AG08396 (cell line): ENCODE data around the gene WDR45.
"Not testable (repeated sequence)": the region's sequence is repeated elsewhere in the genome, so short reads cannot be mapped to it uniquely, and the experiment has no call there.

Experiments
- DNase-seq: peaks from one replicate; pipeline ENCODE4 v3.0.0; 2012; ENCODE audit warnings: low spot score, mixed read lengths

The WDR45 gene

GRCh38 chrX:49079489-49080428 lies at the start of gene WDR45:
WDR45 (minus strand) TSS chrX:49079887; CDS start chrX:49078095, 1,792 bp downstream.
- DNase-seq, result peak; percentile 83

GRCh38 chrX:49129427-49129826 lies 49.7 kb upstream of the WDR45 start:
- DNase-seq, result no peak

GRCh38 chrX:49127742-49128258 lies 48.1 kb upstream of the WDR45 start:
- not testable (repeated sequence) for DNase-seq

- DNase-seq, result no peak
Observed at GRCh38 chrX:49122499-49122898, 42.8 kb upstream of the WDR45 start.

GRCh38 chrX:49120091-49120490 lies 40.4 kb upstream of the WDR45 start:
- DNase-seq, result no peak

GRCh38 chrX:49117581-49117980 lies 37.9 kb upstream of the WDR45 start:
- no peak for DNase-seq

- DNase-seq, result no peak
Observed at GRCh38 chrX:49116716-49117115, 37.0 kb upstream of the WDR45 start.

- DNase-seq, result no peak
Observed at GRCh38 chrX:49116076-49116475, 36.4 kb upstream of the WDR45 start.

- no peak for DNase-seq
Observed at GRCh38 chrX:49111791-49112190, 32.1 kb upstream of the WDR45 start.

GRCh38 chrX:49110417-49110816 lies 30.7 kb upstream of the WDR45 start:
- no peak for DNase-seq

GRCh38 chrX:49108641-49109040 lies 29.0 kb upstream of the WDR45 start:
- no peak for DNase-seq

- DNase-seq, result peak; percentile 67
Observed at GRCh38 chrX:49106930-49107329, 27.2 kb upstream of the WDR45 start.

- no peak for DNase-seq
Observed at GRCh38 chrX:49106296-49106695, 26.6 kb upstream of the WDR45 start.

GRCh38 chrX:49103637-49104036 lies 23.9 kb upstream of the WDR45 start:
- DNase-seq, result no peak

- DNase-seq, result no peak
Observed at GRCh38 chrX:49102190-49102589, 22.5 kb upstream of the WDR45 start.

GRCh38 chrX:49101629-49101984 lies 21.9 kb upstream of the WDR45 start:
- no peak for DNase-seq

GRCh38 chrX:49100704-49101628 lies 21.3 kb upstream of the WDR45 start:
- peak; percentile 98 for DNase-seq

GRCh38 chrX:49096419-49096818 lies 16.7 kb upstream of the WDR45 start:
- DNase-seq, result no peak

GRCh38 chrX:49089553-49089952 lies 9.9 kb upstream of the WDR45 start:
- no peak for DNase-seq

- no peak for DNase-seq
Observed at GRCh38 chrX:49082271-49082871, 2.7 kb upstream of the WDR45 start.

- peak; percentile 16 for DNase-seq
Observed at GRCh38 chrX:49077941-49078340, 1.7 kb downstream of the WDR45 start.

- peak; percentile 7 for DNase-seq
Observed at GRCh38 chrX:49075347-49075746, 4.3 kb downstream of the WDR45 start.
